ENCODE data around the gene PSMD8. TPM values are rescaled to one million over a fixed set of nuclear protein-coding genes. Genes with fewer than 3 reads are reported as not detected.

Gene PSMD8
- total RNA-seq, 1 experiment from 2014 or later: 454 TPM

GRCh38 chr19:38386971-38387549, 12.7 kb downstream of the PSMD8 start:
- H3K9me3 ChIP-seq (replicated peaks): no peaks in the 10 kb centered on the region; the same call in 1 of the 2 replicates
- no peaks in the 10 kb centered on the region for H3K27me3 ChIP-seq (replicated peaks)
- no peak for DNase-seq (ENCODE audit: low read depth in 1 of 2, low spot score in 2 of 2)
- peak overlapping the region; percentile 51 for H3K4me3 ChIP-seq
- H3K27ac ChIP-seq: no peak overlapping the region
- H3K4me1 ChIP-seq (replicated peaks): peaks cover 16% of the 10 kb centered on the region
- H3K36me3 ChIP-seq: peaks cover 53% of the 10 kb centered on the region

GRCh38 chr19:38387550-38388348, 13.4 kb downstream of the PSMD8 start, which contains the start of gene GGN:
Gene GGN, minus strand, starts transcription at chr19:38388034. Its CDS starts 773 bp downstream, at chr19:38387261.
- Histone ChIP-seq H3K27me3 (replicated peaks) (no peaks in the 10 kb centered on the region), H3K9me3 (replicated peaks) (no peaks in the 10 kb centered on the region; the same call in 1 of the 2 replicates), H3K27ac (peak within 1 kb of the TSS; percentile 59), H3K4me1 (replicated peaks) (peaks cover 17% of the 10 kb centered on the region), H3K4me3 (peak within 1 kb of the TSS; percentile 51), H3K36me3 (peaks cover 51% of the 10 kb centered on the region)
- DNase-seq (ENCODE audit: low read depth in 1 of 2, low spot score in 2 of 2): peak; percentile 83 to 92

- Histone ChIP-seq H3K27ac (peak within 1 kb of the TSS; percentile 59), H3K27me3 (replicated peaks) (no peaks in the 10 kb centered on the region), H3K36me3 (peaks cover 46% of the 10 kb centered on the region), H3K9me3 (replicated peaks) (no peaks in the 10 kb centered on the region; the same call in 1 of the 2 replicates), H3K4me3 (peak within 1 kb of the TSS; percentile 51), H3K4me1 (replicated peaks) (peaks cover 19% of the 10 kb centered on the region)
- no peak for DNase-seq (ENCODE audit: low read depth in 1 of 2, low spot score in 2 of 2)
Measured at GRCh38 chr19:38388349-38389100, 14.2 kb downstream of the PSMD8 start, which contains the start of gene SPRED3. Gene SPRED3, plus strand, starts transcription at chr19:38388697. Its CDS starts 1,606 bp downstream, at chr19:38390303.

DNA sequence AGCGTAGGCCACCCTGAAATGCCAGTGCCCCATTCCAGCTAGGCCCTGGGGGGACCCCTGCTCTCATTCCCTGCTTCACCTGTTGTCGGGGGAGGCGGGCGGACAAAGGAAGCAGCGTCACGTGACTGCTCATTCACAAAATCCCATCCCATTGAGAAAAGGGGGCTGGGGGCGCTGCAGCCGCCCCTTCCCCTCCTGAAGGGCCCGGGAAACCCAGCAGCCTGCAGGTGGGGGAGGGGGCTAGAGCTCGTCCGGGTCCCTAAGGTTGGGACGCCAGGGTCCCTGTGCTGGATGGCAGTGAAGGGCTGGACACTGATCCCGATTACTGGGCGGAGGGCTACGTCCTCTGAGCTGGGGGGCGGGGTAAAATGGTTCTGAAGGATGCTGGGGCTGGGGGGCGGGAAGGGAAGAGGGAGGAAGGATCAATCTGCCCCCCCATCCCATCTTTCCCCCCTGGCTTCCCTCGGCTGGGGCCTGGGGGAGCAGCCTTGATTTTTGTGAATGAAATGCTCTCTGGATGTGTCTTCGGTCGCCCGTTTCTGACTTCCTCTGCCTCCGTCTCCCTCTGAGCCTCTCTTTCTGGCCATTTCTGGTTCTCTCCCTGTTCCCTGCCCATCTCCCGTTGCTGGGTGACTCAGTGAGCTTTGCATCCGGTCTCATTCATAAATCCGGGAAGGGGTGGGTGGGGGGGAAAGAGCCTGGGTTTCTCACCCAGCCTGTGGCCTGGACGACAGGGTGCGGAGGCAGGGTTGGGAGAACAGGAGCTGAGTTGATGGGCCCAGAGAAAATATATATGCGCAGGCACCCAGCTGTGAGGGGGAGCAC, 14.9 kb downstream of the PSMD8 start:
- no peaks in the 10 kb centered on the region; the same call in 1 of the 2 replicates for H3K9me3 ChIP-seq (replicated peaks)
- peak overlapping the region; percentile 51 for H3K4me3 ChIP-seq
- DNase-seq (ENCODE audit: low read depth in 1 of 2, low spot score in 2 of 2): peak; percentile 60 to 80
- H3K4me1 ChIP-seq (replicated peaks): peaks cover 19% of the 10 kb centered on the region
- peaks cover 43% of the 10 kb centered on the region for H3K36me3 ChIP-seq
- H3K27ac ChIP-seq: peak overlapping the region; percentile 59
- H3K27me3 ChIP-seq (replicated peaks): no peaks in the 10 kb centered on the region

DNA sequence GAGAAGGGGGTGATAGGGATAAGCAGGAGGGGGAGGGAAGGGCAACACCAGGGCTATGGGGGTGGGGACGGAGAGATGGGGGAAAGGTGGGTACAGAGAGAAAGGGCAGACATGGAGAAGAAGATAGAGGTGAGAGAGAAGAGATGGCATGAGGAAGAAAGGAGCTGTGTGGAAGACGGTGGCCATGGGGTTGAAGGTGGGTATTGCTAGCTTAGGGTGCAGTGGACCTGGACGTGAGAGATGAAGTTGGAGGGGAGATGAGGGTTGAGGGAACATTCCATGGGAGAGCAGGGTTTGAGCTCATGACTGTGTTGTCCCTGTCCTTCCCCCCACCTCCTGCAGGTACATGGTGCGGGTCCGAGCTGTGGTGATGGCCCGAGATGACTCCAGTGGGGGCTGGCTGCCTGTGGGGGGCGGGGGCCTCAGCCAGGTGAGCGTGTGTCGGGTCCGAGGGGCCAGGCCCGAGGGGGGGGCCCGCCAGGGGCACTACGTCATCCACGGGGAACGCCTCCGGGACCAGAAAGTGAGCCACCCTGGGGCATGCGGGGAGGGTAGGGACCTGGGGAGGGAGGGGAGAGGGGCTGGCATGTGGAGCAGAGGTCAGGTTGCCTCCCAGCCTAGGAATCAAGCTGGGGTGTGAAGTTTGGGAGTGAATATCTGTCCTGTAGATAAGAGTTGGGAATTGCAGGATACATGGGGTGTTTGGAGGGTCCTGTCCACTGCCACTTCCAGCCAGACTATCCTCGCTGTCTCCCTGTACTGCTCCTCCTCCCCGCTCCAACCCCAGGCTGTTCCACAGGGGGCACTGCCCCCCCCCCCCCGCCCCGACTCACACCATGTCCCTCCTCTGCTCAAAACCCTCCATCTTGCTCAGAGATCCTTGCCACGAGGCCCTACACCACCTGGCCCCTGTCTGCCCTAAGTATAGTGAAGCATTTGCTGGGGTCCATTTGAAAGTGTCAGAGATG, 15.9 kb downstream of the PSMD8 start:
- no peak overlapping the region for H3K4me3 ChIP-seq
- H3K4me1 ChIP-seq (replicated peaks): peaks cover 19% of the 10 kb centered on the region
- no peaks in the 10 kb centered on the region; the same call in 1 of the 2 replicates for H3K9me3 ChIP-seq (replicated peaks)
- peaks cover 42% of the 10 kb centered on the region for H3K36me3 ChIP-seq
- H3K27me3 ChIP-seq (replicated peaks): no peaks in the 10 kb centered on the region
- DNase-seq (ENCODE audit: low read depth in 1 of 2, low spot score in 2 of 2): no peak
- peak overlapping the region; percentile 59; the same call in 1 of the 2 replicates for H3K27ac ChIP-seq

DNA sequence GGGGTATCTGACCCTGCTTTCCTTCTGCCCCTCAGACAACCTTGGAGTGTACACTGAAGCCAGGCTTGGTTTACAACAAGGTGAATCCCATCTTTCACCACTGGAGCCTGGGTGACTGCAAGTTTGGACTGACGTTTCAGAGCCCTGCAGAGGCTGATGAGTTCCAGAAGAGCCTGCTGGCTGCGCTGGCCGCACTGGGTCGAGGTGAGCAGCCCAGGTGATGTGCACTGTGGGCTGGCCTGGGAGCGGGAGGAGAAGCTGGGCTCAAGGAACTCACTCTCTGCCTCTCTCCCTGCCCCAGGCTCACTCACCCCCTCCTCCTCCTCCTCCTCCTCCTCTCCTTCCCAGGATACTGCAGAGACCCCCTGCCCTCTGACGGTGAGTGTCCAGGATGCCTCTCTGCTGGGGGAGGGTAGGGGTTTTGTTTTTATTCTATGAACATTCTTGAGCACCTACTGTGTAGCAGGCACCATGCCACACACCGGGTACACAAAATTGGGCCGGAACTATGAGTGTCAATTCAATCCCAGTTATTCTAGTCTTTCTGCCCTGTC, 17.6 kb downstream of the PSMD8 start:
- DNase-seq (ENCODE audit: low read depth in 1 of 2, low spot score in 2 of 2): no peak
- H3K9me3 ChIP-seq (replicated peaks): no peaks in the 10 kb centered on the region
- H3K4me3 ChIP-seq: no peak overlapping the region
- H3K36me3 ChIP-seq: peaks cover 28% of the 10 kb centered on the region
- no peak overlapping the region for H3K27ac ChIP-seq
- peaks cover 19% of the 10 kb centered on the region for H3K4me1 ChIP-seq (replicated peaks)
- no peaks in the 10 kb centered on the region for H3K27me3 ChIP-seq (replicated peaks)

DNA sequence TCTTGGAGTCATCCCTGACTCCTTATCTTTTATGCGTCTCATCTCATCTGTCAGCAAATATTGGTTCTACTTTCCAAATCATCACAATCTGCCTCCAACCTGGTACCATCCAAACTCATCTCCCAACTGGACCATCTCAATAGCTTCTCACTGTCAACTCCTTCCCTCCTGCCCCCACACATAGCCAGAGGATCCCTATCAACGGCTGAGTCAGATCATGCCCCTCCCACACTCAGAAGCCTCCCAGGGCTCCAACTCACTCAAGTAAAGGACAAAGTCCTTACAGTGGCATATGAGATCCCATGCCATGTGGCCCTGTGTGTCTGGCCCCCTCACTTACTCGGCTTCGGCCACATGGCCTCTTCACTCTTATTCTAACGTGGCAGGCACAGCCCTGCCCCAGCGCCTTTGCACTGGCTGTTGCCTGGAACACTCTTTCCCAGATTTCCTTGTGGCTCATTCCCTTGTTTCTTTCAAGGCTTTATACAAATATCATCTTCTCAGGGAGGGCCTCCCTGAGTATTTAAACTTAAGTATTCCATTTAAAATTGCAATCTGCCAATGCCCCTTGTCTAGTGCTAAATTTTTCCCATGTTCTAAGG, 18.4 kb downstream of the PSMD8 start:
- DNase-seq (ENCODE audit: low read depth in 1 of 2, low spot score in 2 of 2): no peak
- no peak overlapping the region for H3K27ac ChIP-seq
- peaks cover 19% of the 10 kb centered on the region for H3K4me1 ChIP-seq (replicated peaks)

DNA sequence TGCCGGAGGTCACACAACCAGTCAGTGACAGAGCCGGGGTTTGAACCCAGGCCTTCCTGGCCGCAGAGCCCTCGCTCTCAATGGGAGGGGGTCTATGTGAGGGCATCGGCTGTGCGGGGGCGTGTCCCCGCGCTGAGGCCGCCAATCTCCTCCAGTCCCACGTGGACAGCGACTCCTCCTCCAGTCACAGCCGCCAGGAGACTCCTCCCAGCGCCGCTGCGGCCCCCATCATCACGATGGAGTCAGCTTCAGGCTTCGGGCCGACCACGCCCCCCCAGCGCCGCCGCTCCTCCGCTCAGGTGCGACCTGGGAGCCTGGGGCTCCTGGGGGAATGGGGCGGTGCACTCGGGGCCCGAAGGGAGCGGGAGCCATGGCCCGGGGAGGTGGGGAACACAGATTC, 20.1 kb downstream of the PSMD8 start:
- H3K36me3 ChIP-seq: peaks cover 26% of the 10 kb centered on the region
- H3K4me1 ChIP-seq (replicated peaks): peaks cover 7% of the 10 kb centered on the region
- no peaks in the 10 kb centered on the region for H3K27me3 ChIP-seq (replicated peaks)
- H3K27ac ChIP-seq: no peak overlapping the region
- H3K9me3 ChIP-seq (replicated peaks): no peaks in the 10 kb centered on the region
- no peak overlapping the region for H3K4me3 ChIP-seq
- no peak for DNase-seq (ENCODE audit: low read depth in 1 of 2, low spot score in 2 of 2)

More for the DNA sequence above, 18.4 kb downstream of the PSMD8 start:
- Histone ChIP-seq H3K4me3 (no peak overlapping the region), H3K9me3 (replicated peaks) (no peaks in the 10 kb centered on the region), H3K36me3 (peaks cover 28% of the 10 kb centered on the region), H3K27me3 (replicated peaks) (no peaks in the 10 kb centered on the region)

DNA sequence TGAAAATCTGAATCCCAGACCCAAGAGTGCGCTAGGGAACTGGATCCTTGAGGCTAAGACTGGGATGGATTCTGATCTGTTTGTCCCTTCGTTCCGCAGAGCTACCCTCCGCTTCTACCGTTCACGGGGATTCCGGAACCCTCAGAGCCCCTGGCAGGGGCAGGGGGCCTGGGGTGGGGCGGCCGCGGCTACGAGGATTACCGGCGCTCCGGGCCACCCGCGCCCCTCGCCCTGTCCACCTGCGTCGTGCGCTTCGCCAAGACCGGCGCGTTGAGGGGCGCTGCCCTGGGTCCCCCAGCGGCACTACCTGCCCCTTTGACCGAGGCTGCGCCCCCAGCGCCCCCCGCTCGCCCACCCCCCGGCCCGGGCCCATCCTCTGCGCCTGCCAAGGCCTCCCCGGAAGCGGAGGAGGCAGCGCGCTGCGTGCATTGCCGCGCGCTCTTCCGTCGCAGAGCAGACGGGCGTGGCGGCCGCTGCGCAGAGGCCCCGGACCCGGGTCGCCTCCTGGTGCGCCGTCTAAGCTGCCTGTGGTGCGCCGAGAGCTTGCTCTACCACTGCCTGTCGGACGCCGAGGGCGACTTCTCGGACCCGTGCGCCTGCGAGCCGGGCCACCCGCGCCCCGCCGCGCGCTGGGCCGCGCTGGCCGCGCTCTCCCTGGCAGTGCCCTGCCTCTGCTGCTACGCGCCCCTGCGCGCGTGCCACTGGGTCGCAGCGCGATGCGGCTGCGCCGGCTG, 21.2 kb downstream of the PSMD8 start:
- H3K36me3 ChIP-seq: peaks cover 26% of the 10 kb centered on the region
- no peak overlapping the region for H3K4me3 ChIP-seq
- H3K4me1 ChIP-seq (replicated peaks): peaks cover 3% of the 10 kb centered on the region; the same call in 1 of the 2 replicates
- H3K27ac ChIP-seq: no peak overlapping the region
- no peaks in the 10 kb centered on the region for H3K9me3 ChIP-seq (replicated peaks)
- DNase-seq (ENCODE audit: low read depth in 1 of 2, low spot score in 2 of 2): no peak
- H3K27me3 ChIP-seq (replicated peaks): no peaks in the 10 kb centered on the region

- Histone ChIP-seq H3K27ac (no peak overlapping the region), H3K27me3 (replicated peaks) (no peaks in the 10 kb centered on the region), H3K9me3 (replicated peaks) (no peaks in the 10 kb centered on the region), H3K4me3 (no peak overlapping the region), H3K36me3 (peaks cover 16% of the 10 kb centered on the region), H3K4me1 (replicated peaks) (0 out of 2 replicates have a peak, but pooled peaks cover 3% of the 10 kb centered on the region)
- DNase-seq (ENCODE audit: low read depth in 1 of 2, low spot score in 2 of 2): no peak
Measured at GRCh38 chr19:38399081-38399480, 24.7 kb downstream of the PSMD8 start.

DNA sequence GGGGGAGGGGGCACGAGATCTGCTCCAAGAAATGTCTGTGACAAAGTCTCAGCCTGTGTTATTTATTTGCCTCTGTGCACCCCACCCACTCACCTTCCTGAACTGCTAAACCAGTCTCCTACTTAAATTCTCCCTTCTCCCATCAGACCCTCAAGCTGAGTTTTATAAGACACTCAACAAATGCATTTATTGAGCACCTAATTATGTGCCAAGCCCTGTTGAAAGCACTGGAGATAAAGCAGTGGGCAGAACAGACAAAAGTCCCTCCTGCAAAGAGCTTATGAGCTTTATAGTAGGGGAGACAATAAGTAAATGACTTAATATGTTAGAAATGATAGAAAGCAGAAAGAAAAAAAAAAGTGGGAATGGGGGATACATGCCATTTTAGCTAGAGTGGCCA, 25.2 kb downstream of the PSMD8 start:
- H3K4me3 ChIP-seq: no peak overlapping the region
- no peaks in the 10 kb centered on the region for H3K9me3 ChIP-seq (replicated peaks)
- H3K27me3 ChIP-seq (replicated peaks): no peaks in the 10 kb centered on the region
- no peak for DNase-seq (ENCODE audit: low read depth in 1 of 2, low spot score in 2 of 2)
- no peak overlapping the region for H3K27ac ChIP-seq
- 0 out of 2 replicates have a peak, but pooled peaks cover 3% of the 10 kb centered on the region for H3K4me1 ChIP-seq (replicated peaks)
- peaks cover 12% of the 10 kb centered on the region for H3K36me3 ChIP-seq

Data from SJSA1 (cell line).